ENCODE measurements around the gene DLGAP1. TPM values are rescaled to one million over a fixed set of nuclear protein-coding genes. Genes with fewer than 3 reads are reported as not detected.

DLGAP1 gene
- total and polyA plus RNA-seq, 4 donors = 0.06 to 1.2 (median 0.17) TPM; not detected in 1

DNA sequence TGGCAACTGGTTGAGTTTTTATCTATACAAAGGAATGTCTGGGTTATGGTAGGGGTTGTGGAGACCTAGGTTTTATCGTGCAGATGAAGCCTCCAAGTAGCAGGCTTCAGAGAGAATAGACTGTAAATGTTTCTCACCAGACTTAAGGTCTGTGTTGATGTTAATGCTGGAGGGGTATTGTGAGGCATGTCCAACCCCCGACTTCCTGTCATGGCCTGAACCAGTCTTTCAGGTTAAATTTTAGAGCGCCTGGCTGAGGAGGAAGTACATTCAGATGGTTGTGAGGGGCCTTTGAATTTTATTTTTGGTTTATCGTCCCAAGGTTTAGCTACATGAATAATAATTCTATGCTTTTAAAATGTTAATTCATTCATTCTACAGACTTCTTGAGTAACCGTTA is 435.1 kb downstream of the DLGAP1 start:
- Histone ChIP-seq H3K36me3 (ENCODE audit: control insufficient read depth in 4 of 4, insufficient read depth in 3 of 4, low read depth in 1 of 4, low read length in 3 of 4) (no peaks in the 10 kb centered on the region), H3K4me3 (ENCODE audit: low read depth in 1 of 3, low read length in 3 of 3) (no peak overlapping the region), H3K27ac (ENCODE audit: low read depth in 1 of 2, low read length in 2 of 2) (no peak overlapping the region), H3K9ac (ENCODE audit: low read depth in 1 of 2, low read length in 2 of 2) (no peak overlapping the region), H3K4me1 (ENCODE audit: control insufficient read depth in 4 of 4, insufficient read depth in 4 of 4, low read length in 3 of 4) (no peaks in the 10 kb centered on the region), H3K9me3 (ENCODE audit: control insufficient read depth in 4 of 4, low read length in 3 of 4) (no peaks in the 10 kb centered on the region), H3K27me3 (ENCODE audit: control insufficient read depth in 4 of 4, insufficient read depth in 4 of 4, low read length in 3 of 4) (peaks cover 0 to 6% (median 0%) of the 10 kb centered on the region in 4 donors)
- WGBS = 77% methylated on average over 5 of the region's 5 CpGs
- TF ChIP-seq GABPA (IDR thresholded peaks at IDR 0.05 in 1 of 2, conservative IDR thresholded peaks at IDR 0.05 in 1 of 2) (no peak), FOXA2 (IDR thresholded peaks at IDR 0.05) (no peak), NR2F2 (IDR thresholded peaks at IDR 0.05) (no peak), SP1 (IDR thresholded peaks at IDR 0.05) (no peak), HNF4A (conservative IDR thresholded peaks at IDR 0.05) (no peak), FOXA1 (IDR thresholded peaks at IDR 0.05) (no peak)
- TF ChIP-seq, protein P1, sequence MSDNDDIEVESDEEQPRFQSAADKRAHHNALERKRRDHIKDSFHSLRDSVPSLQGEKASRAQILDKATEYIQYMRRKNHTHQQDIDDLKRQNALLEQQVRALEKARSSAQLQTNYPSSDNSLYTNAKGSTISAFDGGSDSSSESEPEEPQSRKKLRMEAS (IDR thresholded peaks at IDR 0.05) = no peak
- TF ChIP-seq, protein P2, sequence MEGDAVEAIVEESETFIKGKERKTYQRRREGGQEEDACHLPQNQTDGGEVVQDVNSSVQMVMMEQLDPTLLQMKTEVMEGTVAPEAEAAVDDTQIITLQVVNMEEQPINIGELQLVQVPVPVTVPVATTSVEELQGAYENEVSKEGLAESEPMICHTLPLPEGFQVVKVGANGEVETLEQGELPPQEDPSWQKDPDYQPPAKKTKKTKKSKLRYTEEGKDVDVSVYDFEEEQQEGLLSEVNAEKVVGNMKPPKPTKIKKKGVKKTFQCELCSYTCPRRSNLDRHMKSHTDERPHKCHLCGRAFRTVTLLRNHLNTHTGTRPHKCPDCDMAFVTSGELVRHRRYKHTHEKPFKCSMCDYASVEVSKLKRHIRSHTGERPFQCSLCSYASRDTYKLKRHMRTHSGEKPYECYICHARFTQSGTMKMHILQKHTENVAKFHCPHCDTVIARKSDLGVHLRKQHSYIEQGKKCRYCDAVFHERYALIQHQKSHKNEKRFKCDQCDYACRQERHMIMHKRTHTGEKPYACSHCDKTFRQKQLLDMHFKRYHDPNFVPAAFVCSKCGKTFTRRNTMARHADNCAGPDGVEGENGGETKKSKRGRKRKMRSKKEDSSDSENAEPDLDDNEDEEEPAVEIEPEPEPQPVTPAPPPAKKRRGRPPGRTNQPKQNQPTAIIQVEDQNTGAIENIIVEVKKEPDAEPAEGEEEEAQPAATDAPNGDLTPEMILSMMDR (IDR thresholded peaks at IDR 0.05; ENCODE audit: low read depth, low read length, missing input control) = no peak
- TF ChIP-seq, protein P3, sequence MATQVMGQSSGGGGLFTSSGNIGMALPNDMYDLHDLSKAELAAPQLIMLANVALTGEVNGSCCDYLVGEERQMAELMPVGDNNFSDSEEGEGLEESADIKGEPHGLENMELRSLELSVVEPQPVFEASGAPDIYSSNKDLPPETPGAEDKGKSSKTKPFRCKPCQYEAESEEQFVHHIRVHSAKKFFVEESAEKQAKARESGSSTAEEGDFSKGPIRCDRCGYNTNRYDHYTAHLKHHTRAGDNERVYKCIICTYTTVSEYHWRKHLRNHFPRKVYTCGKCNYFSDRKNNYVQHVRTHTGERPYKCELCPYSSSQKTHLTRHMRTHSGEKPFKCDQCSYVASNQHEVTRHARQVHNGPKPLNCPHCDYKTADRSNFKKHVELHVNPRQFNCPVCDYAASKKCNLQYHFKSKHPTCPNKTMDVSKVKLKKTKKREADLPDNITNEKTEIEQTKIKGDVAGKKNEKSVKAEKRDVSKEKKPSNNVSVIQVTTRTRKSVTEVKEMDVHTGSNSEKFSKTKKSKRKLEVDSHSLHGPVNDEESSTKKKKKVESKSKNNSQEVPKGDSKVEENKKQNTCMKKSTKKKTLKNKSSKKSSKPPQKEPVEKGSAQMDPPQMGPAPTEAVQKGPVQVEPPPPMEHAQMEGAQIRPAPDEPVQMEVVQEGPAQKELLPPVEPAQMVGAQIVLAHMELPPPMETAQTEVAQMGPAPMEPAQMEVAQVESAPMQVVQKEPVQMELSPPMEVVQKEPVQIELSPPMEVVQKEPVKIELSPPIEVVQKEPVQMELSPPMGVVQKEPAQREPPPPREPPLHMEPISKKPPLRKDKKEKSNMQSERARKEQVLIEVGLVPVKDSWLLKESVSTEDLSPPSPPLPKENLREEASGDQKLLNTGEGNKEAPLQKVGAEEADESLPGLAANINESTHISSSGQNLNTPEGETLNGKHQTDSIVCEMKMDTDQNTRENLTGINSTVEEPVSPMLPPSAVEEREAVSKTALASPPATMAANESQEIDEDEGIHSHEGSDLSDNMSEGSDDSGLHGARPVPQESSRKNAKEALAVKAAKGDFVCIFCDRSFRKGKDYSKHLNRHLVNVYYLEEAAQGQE (IDR thresholded peaks at IDR 0.05) = no peak
- TF ChIP-seq, protein P4, sequence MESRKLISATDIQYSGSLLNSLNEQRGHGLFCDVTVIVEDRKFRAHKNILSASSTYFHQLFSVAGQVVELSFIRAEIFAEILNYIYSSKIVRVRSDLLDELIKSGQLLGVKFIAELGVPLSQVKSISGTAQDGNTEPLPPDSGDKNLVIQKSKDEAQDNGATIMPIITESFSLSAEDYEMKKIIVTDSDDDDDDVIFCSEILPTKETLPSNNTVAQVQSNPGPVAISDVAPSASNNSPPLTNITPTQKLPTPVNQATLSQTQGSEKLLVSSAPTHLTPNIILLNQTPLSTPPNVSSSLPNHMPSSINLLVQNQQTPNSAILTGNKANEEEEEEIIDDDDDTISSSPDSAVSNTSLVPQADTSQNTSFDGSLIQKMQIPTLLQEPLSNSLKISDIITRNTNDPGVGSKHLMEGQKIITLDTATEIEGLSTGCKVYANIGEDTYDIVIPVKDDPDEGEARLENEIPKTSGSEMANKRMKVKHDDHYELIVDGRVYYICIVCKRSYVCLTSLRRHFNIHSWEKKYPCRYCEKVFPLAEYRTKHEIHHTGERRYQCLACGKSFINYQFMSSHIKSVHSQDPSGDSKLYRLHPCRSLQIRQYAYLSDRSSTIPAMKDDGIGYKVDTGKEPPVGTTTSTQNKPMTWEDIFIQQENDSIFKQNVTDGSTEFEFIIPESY (IDR thresholded peaks at IDR 0.05) = no peak
- no peak for DNase-seq (ENCODE audit: low spot score)

DNA sequence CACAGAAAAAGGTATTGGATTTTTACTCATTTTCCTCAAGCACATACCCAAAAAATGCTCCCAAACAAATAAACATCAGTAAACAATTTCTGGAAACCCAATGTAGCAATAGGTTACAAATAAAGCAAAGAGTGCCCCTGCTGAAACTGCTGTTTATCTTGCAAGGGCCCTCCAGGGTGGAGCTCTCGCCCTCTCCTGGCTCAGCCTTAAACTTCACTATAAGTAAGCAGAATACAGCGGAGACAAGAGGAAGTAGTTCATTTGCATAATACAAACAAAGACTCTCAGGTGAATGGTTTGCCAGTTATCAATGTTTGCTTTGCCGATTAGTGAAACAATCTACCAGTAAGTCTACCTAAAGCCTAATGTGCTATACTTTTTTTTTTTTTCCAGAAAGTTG is 437.6 kb downstream of the DLGAP1 start:
- Histone ChIP-seq H3K27me3 (ENCODE audit: control insufficient read depth in 4 of 4, insufficient read depth in 4 of 4, low read length in 3 of 4) (no peaks in the 10 kb centered on the region), H3K4me1 (ENCODE audit: control insufficient read depth in 4 of 4, insufficient read depth in 4 of 4, low read length in 3 of 4) (no peaks in the 10 kb centered on the region), H3K27ac (ENCODE audit: low read depth in 1 of 2, low read length in 2 of 2) (no peak overlapping the region), H3K36me3 (ENCODE audit: control insufficient read depth in 4 of 4, insufficient read depth in 3 of 4, low read depth in 1 of 4, low read length in 3 of 4) (no peaks in the 10 kb centered on the region), H3K9me3 (ENCODE audit: control insufficient read depth in 4 of 4, low read length in 3 of 4) (no peaks in the 10 kb centered on the region), H3K9ac (ENCODE audit: low read depth in 1 of 2, low read length in 2 of 2) (no peak overlapping the region), H3K4me3 (ENCODE audit: low read depth in 1 of 3, low read length in 3 of 3) (no peak overlapping the region)
- WGBS = 26% methylated on average over 3 of the region's 3 CpGs
- DNase-seq (ENCODE audit: low spot score) = no peak
- TF ChIP-seq, protein P1 (IDR thresholded peaks at IDR 0.05) = no peak
- TF ChIP-seq FOXA1 (IDR thresholded peaks at IDR 0.05) (no peak), SP1 (IDR thresholded peaks at IDR 0.05) (no peak), HNF4G (IDR thresholded peaks at IDR 0.05) (no peak), JUND (IDR thresholded peaks at IDR 0.05) (no peak), YY1 (IDR thresholded peaks at IDR 0.05) (no peak), FOXA2 (IDR thresholded peaks at IDR 0.05) (no peak), EGR1 (IDR thresholded peaks at IDR 0.05; ENCODE audit: low read depth in 2 of 2) (no peak), HNF4A (conservative IDR thresholded peaks at IDR 0.05) (no peak)
- TF ChIP-seq, protein P3 (IDR thresholded peaks at IDR 0.05) = no peak
- TF ChIP-seq, protein P5, sequence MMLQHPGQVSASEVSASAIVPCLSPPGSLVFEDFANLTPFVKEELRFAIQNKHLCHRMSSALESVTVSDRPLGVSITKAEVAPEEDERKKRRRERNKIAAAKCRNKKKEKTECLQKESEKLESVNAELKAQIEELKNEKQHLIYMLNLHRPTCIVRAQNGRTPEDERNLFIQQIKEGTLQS (IDR thresholded peaks at IDR 0.05) = no peak
- TF ChIP-seq, protein P2 (IDR thresholded peaks at IDR 0.05; ENCODE audit: low read depth, low read length, missing input control) = no peak

Data from liver (tissue), 9 donors.